DMS 273 (cell line): ENCODE data around the gene SYNDIG1.

ENCODE experiments used
- DNase-seq: peaks from one replicate; lab custom pipeline; 2025; ENCODE audit not compliant: unreplicated experiment; lab: John Stamatoyannopoulos, UW

SYNDIG1 gene

GRCh38 chr20:24653306-24653705 lies 183.9 kb downstream of the SYNDIG1 start:
- no peak for DNase-seq

GRCh38 chr20:24654425-24654824 lies 185.0 kb downstream of the SYNDIG1 start:
- DNase-seq, result no peak

GRCh38 chr20:24656391-24656790 lies 187.0 kb downstream of the SYNDIG1 start:
- DNase-seq, result no peak

- no peak for DNase-seq
These were observed 187.8 kb downstream of the SYNDIG1 start for GRCh38 chr20:24657196-24657595.

GRCh38 chr20:24657878-24658620 lies 188.6 kb downstream of the SYNDIG1 start:
- DNase-seq, result no peak

- peak; percentile 38 for DNase-seq
These were observed 189.7 kb downstream of the SYNDIG1 start for GRCh38 chr20:24658920-24659660.

- no peak for DNase-seq
These were observed 190.4 kb downstream of the SYNDIG1 start for GRCh38 chr20:24659835-24660234.

- DNase-seq, result no peak
These were observed 191.2 kb downstream of the SYNDIG1 start for GRCh38 chr20:24660651-24661050.

- no peak for DNase-seq
These were observed 191.8 kb downstream of the SYNDIG1 start for GRCh38 chr20:24661255-24661654.

GRCh38 chr20:24662322-24662721 lies 192.9 kb downstream of the SYNDIG1 start:
- peak; percentile 93 for DNase-seq

- peak; percentile 92 for DNase-seq
These were observed 193.4 kb downstream of the SYNDIG1 start for GRCh38 chr20:24662752-24663365.

- DNase-seq, result peak; percentile 55
These were observed 194.1 kb downstream of the SYNDIG1 start for GRCh38 chr20:24663496-24663895.

- no peak for DNase-seq
These were observed 195.0 kb downstream of the SYNDIG1 start for GRCh38 chr20:24664266-24664986.

GRCh38 chr20:24665196-24665595 lies 195.8 kb downstream of the SYNDIG1 start:
- no peak for DNase-seq

GRCh38 chr20:24665741-24666191 lies 196.3 kb downstream of the SYNDIG1 start:
- no peak for DNase-seq

GRCh38 chr20:24667689-24668383 lies 198.4 kb downstream of the SYNDIG1 start:
- no peak for DNase-seq

GRCh38 chr20:24668384-24668702 lies 198.9 kb downstream of the SYNDIG1 start:
- DNase-seq, result no peak

GRCh38 chr20:24668791-24669190 lies 199.4 kb downstream of the SYNDIG1 start:
- DNase-seq, result no peak

- DNase-seq, result no peak
These were observed 200.3 kb downstream of the SYNDIG1 start for GRCh38 chr20:24669701-24670100.

- DNase-seq, result no peak
These were observed 201.0 kb downstream of the SYNDIG1 start for GRCh38 chr20:24670341-24670872.

GRCh38 chr20:24670981-24671380 lies 201.6 kb downstream of the SYNDIG1 start:
- no peak for DNase-seq
